GM23338 (cell line): ENCODE measurements around the gene ADAMTS8. TPM values are rescaled to one million over a fixed set of nuclear protein-coding genes. Genes with fewer than 3 reads are reported as not detected.

ENCODE experiments used
- ATAC-seq: fragments of 200-7000 bp; cut with Tn5 transposase; 3 replicates; pipeline ENCODE4 v1.9.1; 2020
- DNase-seq: peaks from one replicate; pipeline ENCODE4 v3.0.0-alpha.2; 2015; ENCODE audit warnings: low spot score
- H2AFZ ChIP-seq: fragments of 200-600 bp; sonication (generic); 2 replicates; pipeline ENCODE4 v1.8.0; 2016; ENCODE audit warnings: antibody characterized with exemption, mild to moderate bottlenecking, moderate library complexity
- H3F3A ChIP-seq: fragments of 200-600 bp; sonication (generic); replicated peaks from 2 replicates; pipeline ENCODE4 v1.8.0; 2017; ENCODE audit warnings: antibody characterized with exemption, mixed run types, low read depth
- H3K27ac ChIP-seq: fragments of 200-600 bp; sonication (generic); 2 replicates; pipeline ENCODE4 v1.6.1; 2016; ENCODE audit warnings: low read depth
- H3K27me3 ChIP-seq: fragments of 200-600 bp; sonication (generic); 2 replicates; pipeline ENCODE4 v1.8.0; 2016; ENCODE audit warnings: mild to moderate bottlenecking, mixed run types, moderate library complexity; ENCODE audit not compliant: insufficient read depth
- H3K36me3 ChIP-seq: fragments of 200-600 bp; sonication (generic); 2 replicates; pipeline ENCODE4 v1.8.0; 2016; ENCODE audit warnings: mild to moderate bottlenecking; ENCODE audit not compliant: insufficient read depth
- H3K4me1 ChIP-seq: fragments of 200-600 bp; sonication (generic); 2 replicates; pipeline ENCODE4 v1.8.0; 2016; ENCODE audit warnings: mild to moderate bottlenecking, moderate library complexity; ENCODE audit not compliant: insufficient read depth
- H3K4me2 ChIP-seq: fragments of 200-600 bp; sonication (generic); 2 replicates; pipeline ENCODE4 v1.7.1; 2017; ENCODE audit warnings: mixed run types
- H3K4me3 ChIP-seq: fragments of 200-600 bp; sonication (generic); 2 replicates; pipeline ENCODE4 v1.6.1; 2016; ENCODE audit warnings: mixed run types
- H3K79me2 ChIP-seq: fragments of 200-600 bp; sonication (generic); replicated peaks from 2 replicates; pipeline ENCODE4 v1.8.0; 2017; ENCODE audit warnings: mild to moderate bottlenecking; ENCODE audit not compliant: insufficient read depth
- H3K9me2 ChIP-seq: fragments of 200-600 bp; sonication (generic); 2 replicates; pipeline ENCODE4 v1.8.0; 2017; ENCODE audit not compliant: insufficient read depth
- H4K20me1 ChIP-seq: fragments of 200-600 bp; sonication (generic); replicated peaks from 2 replicates; pipeline ENCODE4 v1.8.0; 2017; ENCODE audit warnings: mild to moderate bottlenecking; ENCODE audit not compliant: insufficient read depth
- H3K27ac Mint-ChIP-seq: 2 replicates; pipeline ENCODE4 v1.8.0; 2020; ENCODE audit warnings: inconsistent platforms, mild to moderate bottlenecking, moderate library complexity, mixed read lengths
- H3K27me3 Mint-ChIP-seq: 3 replicates; pipeline ENCODE4 v1.8.0; 2022; ENCODE audit warnings: low read depth, mild to moderate bottlenecking, moderate library complexity, mixed read lengths, inconsistent platforms; ENCODE audit not compliant: insufficient read depth, poor library complexity
- H3K36me3 Mint-ChIP-seq: 3 replicates; pipeline ENCODE4 v1.8.0; 2021; ENCODE audit warnings: low read depth, mild to moderate bottlenecking, inconsistent platforms, moderate library complexity, mixed read lengths
- H3K4me1 Mint-ChIP-seq: 3 replicates; pipeline ENCODE4 v1.8.0; 2020; ENCODE audit warnings: mild to moderate bottlenecking, inconsistent platforms, mixed read lengths
- H3K4me3 Mint-ChIP-seq: 3 replicates; pipeline ENCODE4 v1.8.0; 2021; ENCODE audit warnings: moderate library complexity, mild to moderate bottlenecking, inconsistent platforms, mixed read lengths
- H3K9me3 Mint-ChIP-seq: 3 replicates; pipeline ENCODE4 v1.8.0; 2020; ENCODE audit warnings: moderate library complexity, mild to moderate bottlenecking, inconsistent platforms, mixed read lengths
- CREB1 ChIP-seq: fragments of 250-450 bp; sonication (Bioruptor Pico); IDR thresholded peaks from 2 replicates; pipeline ENCODE4 v1.5.0; 2020; ENCODE audit warnings: low read depth, mild to moderate bottlenecking, moderate library complexity
- CTCF ChIP-seq, 2 experiments: fragments of 200-600 bp in 1 of 2; sonication (generic) in 1 of 2; conservative IDR thresholded peaks; 2 replicates each; pipeline versions ENCODE4 v1.5.1 to v1.6.1; 2016 to 2017; ENCODE audit warnings: antibody characterized with exemption in 2 of 2, low read depth in 2 of 2, mild to moderate bottlenecking in 2 of 2, moderate library complexity in 1 of 2
- ETS1 ChIP-seq: IDR thresholded peaks from 2 replicates; pipeline ENCODE4 v1.6.1; 2016; ENCODE audit warnings: antibody characterized with exemption
- EZH2 ChIP-seq: fragments of 200-600 bp; sonication (generic); IDR thresholded peaks from one replicate; pipeline ENCODE4 v1.8.0; 2017; ENCODE audit warnings: antibody characterized with exemption, mild to moderate bottlenecking, low read depth; ENCODE audit not compliant: unreplicated experiment
- EZH2phosphoT487 ChIP-seq: fragments of 200-600 bp; sonication (generic); IDR thresholded peaks from one replicate; pipeline ENCODE4 v1.8.1; 2018; ENCODE audit warnings: antibody characterized with exemption; ENCODE audit not compliant: unreplicated experiment
- JUNB ChIP-seq: IDR thresholded peaks from one replicate; pipeline ENCODE4 v1.6.1; 2016; ENCODE audit warnings: antibody characterized with exemption; ENCODE audit not compliant: unreplicated experiment
- NANOG ChIP-seq: IDR thresholded peaks from 2 replicates; pipeline ENCODE4 v1.6.1; 2016; ENCODE audit warnings: antibody characterized with exemption, borderline replicate concordance
- POLR2AphosphoS5 ChIP-seq: IDR thresholded peaks from 2 replicates; pipeline ENCODE4 v1.6.1; 2016; ENCODE audit warnings: antibody characterized with exemption, low read depth
- REST ChIP-seq: IDR thresholded peaks from one replicate; pipeline ENCODE4 v1.6.1; 2018; ENCODE audit warnings: antibody characterized with exemption; ENCODE audit not compliant: unreplicated experiment
- STAT1 ChIP-seq: IDR thresholded peaks from one replicate; pipeline ENCODE4 v1.6.1; 2016; ENCODE audit warnings: antibody characterized with exemption; ENCODE audit not compliant: unreplicated experiment
- ZNF114 ChIP-seq: fragments of 250-450 bp; sonication (Bioruptor Pico); IDR thresholded peaks from 2 replicates; pipeline ENCODE4 v1.5.0; 2020; ENCODE audit warnings: mild to moderate bottlenecking, moderate library complexity
- ZNF331 ChIP-seq: fragments of 250-450 bp; sonication (Bioruptor Pico); IDR thresholded peaks from 2 replicates; pipeline ENCODE4 v1.5.0; 2020; ENCODE audit warnings: low read depth, mild to moderate bottlenecking, moderate library complexity
- ZNF462 ChIP-seq: fragments of 250-450 bp; sonication (Bioruptor Pico); IDR thresholded peaks from 2 replicates; pipeline ENCODE4 v1.5.0; 2020; ENCODE audit warnings: mild to moderate bottlenecking, moderate library complexity
- polyA plus RNA-seq: library from polyadenylated mRNA; unstranded; fragments of >200 nt; fragmentation: Nextera tagmentation; extraction: Ambion mirVana; gene quantifications from 2 replicates; pipeline ENCODE4 v1.2.1, GENCODE V29; 2016
- total RNA-seq: library from RNA; depleted of rRNA; stranded (reverse); fragments of >200 nt; shearing (Covaris generic); gene quantifications from 2 replicates; pipeline ENCODE4 v1.2.3, GENCODE V29; 2014

ADAMTS8 gene
- total and polyA plus RNA-seq, 2 experiments from 2014 or later = 7.5 to 16.2 TPM

GRCh38 chr11:130439160-130439519, 10.7 kb upstream of the ADAMTS8 start:
- TF ChIP-seq REST (no peak), ZNF114 (no peak), ETS1 (no peak), EZH2phosphoT487 (no peak), NANOG (no peak), CREB1 (CRISPR knock-in tag) (no peak), ZNF462 (CRISPR knock-in tag) (no peak), ZNF331 (CRISPR knock-in tag) (no peak), JUNB (no peak), POLR2AphosphoS5 (no peak), EZH2 (no peak), STAT1 (no peak), CTCF (conservative IDR thresholded peaks at IDR 0.05; ENCODE audit: low read depth in 2 of 2) (no peak)
- Histone ChIP-seq H3K9me2 (no peaks in the 10 kb centered on the region; the same call in 1 of the 2 replicates), H4K20me1 (no peaks in the 10 kb centered on the region), H3K27ac (no peak overlapping the region), H3F3A (no peaks in the 10 kb centered on the region), H3K36me3 (no peaks in the 10 kb centered on the region), H2AFZ (0 out of 2 replicates have a peak overlapping the region, but pooled peaks have one; percentile 23), H3K27me3 (no peaks in the 10 kb centered on the region), H3K4me1 (no peaks in the 10 kb centered on the region), H3K4me2 (no peak overlapping the region), H3K4me3 (no peak overlapping the region), H3K79me2 (no peaks in the 10 kb centered on the region)
- Mint-ChIP-seq H3K9me3 (peaks cover 11% of the 10 kb centered on the region; the same call in 1 of the 3 replicates), H3K27me3 (peaks cover 3% of the 10 kb centered on the region), H3K4me1 (no peaks in the 10 kb centered on the region; the same call in 2 of the 3 replicates), H3K36me3 (no peaks in the 10 kb centered on the region), H3K4me3 (no peak overlapping the region), H3K27ac (no peak overlapping the region)
- DNase-seq = no peak
- no peak for ATAC-seq
